Measurements from ENCODE around the gene JMJD1C.

DNA sequence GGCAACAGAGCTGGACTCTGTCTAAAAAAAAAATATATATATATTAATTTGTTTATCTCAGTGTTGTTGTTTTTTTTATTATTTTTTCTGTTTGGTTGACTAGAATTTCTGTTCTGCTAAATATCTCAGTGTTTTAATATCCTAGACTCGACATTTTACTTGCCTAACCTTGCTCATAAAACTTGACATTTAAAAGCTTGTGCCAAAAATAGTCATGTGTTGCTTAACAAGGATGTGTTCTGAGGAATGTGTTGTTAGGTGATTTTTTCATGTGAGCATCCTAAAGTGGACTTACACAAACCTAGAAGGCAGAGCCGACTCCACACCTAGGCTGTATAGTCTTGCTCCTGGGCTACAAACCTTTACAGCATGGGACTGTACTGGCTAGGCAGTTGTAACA lies 309.5 kb downstream of the JMJD1C start:
- TF ChIP-seq POLR2A (IDR thresholded peaks at IDR 0.05; ENCODE audit: low read depth, low read length) (no peak), POLR2AphosphoS5 (IDR thresholded peaks at IDR 0.05; ENCODE audit: low read depth, low read length) (no peak), TAF1 (IDR thresholded peaks at IDR 0.05; ENCODE audit: borderline replicate concordance, low read depth, low read length) (no peak)
